Forelimb muscle (tissue), 1 donor: ENCODE measurements around the gene SPSB4. TPM values are rescaled to one million over a fixed set of nuclear protein-coding genes. Genes with fewer than 3 reads are reported as not detected.

Experiments
- DNase-seq: peaks from one replicate; pipeline ENCODE4 v3.0.0-alpha.2; 2013; ENCODE audit warnings: low read depth
- polyA plus RNA-seq: library from polyadenylated mRNA; unstranded; fragments of 120-200 nt; gene quantifications from one replicate; pipeline ENCODE4 v1.2.1, GENCODE V29; 2013; ENCODE audit not compliant: insufficient read length

The SPSB4 gene
- polyA plus RNA-seq, 1 donor, result 18.7 TPM

DNA sequence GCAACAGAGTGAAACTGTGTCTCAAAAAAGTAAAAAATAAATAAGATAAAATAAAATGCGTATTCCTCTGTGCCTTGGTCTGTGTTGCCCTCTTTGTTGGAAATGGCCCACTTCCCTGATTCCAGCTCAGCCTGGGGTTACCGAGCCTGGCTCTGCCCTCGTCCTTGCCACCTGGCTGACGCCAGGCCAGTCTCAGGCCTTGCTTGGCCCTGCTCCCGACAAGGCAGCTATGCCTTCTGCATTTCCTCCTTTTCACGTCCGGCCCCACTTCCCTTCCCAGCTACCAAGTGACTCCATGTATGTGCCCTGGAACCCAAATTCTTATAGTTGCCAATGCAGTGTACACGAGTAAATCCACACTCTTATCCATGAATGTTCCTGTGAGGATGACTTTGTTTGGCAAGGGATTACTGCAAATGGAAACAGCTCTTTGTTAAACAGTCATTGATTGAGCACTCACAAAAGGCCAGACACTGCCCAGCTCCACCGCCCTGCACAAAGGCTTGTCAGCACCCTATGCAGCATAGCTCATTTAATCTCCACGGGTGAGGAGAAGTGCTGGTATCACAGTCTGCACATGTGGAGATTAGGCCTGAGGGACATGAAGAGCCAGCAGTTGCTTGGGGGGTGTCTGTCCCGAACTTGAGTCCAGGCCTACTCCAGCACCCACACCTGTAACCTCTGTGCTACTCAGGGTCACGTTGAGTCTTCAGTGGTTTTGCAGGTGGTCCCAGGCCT, 25.1 kb downstream of the SPSB4 start:
- no peak for DNase-seq

- DNase-seq, result no peak
Observed at GRCh38 chr3:141076797-141077571, 25.8 kb downstream of the SPSB4 start.

GRCh38 chr3:141077631-141078030, 26.5 kb downstream of the SPSB4 start:
- DNase-seq, result no peak

- DNase-seq, result no peak
Observed at GRCh38 chr3:141078200-141078599, 27.1 kb downstream of the SPSB4 start.

DNA sequence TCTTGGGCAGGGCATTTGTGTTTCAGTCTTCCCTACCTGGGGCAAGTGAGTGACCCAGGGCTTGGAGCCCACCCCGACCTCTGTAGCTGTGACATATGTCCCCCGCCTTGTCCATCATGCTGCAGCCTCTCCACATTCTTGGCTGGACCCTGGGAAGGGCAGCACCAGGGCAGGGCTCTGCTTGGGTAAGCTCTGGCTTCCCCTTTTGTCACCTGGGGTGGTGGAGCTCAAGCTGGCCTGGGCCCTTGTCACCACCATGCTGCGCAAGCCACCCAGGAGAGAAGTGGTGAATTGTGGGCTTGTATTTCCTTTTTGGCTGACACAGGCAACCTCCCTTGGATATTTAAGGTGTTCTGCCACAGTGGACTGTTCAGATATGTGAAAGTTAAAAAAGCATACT, 29.3 kb downstream of the SPSB4 start:
- no peak for DNase-seq

DNA sequence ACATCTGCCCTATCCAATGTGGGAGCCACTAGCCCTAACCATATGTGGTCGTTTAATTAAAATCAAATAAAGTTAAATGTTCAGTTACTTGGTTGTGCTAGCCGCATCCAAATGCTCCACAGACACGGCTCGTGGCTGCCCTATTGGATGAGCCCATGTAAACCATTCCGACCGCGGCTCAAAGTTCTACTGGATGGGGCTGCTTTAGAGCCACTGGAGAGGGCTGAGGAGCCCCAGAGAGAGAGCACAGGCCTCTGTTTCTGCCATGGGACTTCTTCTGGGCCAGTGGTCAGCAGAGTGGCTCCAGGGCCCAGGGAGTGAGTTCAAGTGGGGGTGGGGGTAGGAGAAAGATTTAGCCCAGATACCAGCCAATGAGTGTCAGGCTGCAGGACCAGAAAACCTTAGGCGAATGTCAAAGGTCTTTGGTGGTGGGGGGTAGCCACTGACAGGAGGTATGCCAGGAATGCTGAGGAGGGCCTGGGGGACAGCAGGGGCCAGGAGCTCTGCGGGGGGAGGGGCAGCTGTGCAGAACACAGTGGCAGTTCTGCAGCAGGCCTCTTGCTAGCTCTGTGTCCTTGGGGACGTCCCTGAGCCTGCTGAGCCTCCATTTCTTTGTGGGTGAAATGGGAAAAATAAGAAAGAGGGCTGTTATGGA, 30.1 kb downstream of the SPSB4 start:
- no peak for DNase-seq

DNA sequence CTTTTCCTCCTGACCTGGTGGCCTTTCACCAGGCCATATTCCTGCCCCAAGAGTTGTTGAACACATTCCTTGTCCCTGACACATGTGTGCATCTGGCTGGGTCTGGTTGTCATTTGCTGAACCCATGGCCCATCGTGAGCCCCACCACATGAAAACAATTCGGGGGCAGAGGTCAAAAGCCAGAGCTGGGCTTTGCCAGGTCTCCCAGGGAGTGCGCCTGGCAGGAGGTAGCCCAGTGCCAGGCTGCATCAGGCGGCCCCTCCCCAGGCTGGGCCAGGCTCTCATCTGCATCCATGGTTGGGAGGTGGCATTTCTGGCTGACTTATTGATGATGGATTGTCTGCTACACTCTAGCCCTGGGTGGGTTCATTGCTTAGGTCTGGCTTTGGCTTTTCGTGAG, 30.9 kb downstream of the SPSB4 start:
- no peak for DNase-seq

DNA sequence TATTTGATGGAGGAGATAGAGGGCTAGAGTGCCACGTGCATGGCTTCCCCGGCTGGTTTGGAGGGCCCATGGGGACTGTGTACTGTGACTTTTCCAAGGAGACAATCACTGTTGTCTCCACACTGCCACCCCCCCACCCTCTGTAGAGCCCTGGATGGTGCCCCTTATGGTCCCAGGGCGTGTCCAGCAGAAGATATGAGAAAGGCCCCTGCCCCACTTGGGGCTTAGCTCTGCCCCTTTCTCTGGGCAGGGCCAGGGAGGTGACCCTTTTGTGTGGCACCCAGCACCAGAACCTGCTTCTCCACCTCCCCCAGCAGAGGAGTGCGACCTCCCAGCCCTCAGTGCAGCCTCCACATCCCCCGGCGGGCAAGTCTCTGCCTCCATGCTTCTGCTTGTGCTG, 32.1 kb downstream of the SPSB4 start:
- DNase-seq, result no peak

DNA sequence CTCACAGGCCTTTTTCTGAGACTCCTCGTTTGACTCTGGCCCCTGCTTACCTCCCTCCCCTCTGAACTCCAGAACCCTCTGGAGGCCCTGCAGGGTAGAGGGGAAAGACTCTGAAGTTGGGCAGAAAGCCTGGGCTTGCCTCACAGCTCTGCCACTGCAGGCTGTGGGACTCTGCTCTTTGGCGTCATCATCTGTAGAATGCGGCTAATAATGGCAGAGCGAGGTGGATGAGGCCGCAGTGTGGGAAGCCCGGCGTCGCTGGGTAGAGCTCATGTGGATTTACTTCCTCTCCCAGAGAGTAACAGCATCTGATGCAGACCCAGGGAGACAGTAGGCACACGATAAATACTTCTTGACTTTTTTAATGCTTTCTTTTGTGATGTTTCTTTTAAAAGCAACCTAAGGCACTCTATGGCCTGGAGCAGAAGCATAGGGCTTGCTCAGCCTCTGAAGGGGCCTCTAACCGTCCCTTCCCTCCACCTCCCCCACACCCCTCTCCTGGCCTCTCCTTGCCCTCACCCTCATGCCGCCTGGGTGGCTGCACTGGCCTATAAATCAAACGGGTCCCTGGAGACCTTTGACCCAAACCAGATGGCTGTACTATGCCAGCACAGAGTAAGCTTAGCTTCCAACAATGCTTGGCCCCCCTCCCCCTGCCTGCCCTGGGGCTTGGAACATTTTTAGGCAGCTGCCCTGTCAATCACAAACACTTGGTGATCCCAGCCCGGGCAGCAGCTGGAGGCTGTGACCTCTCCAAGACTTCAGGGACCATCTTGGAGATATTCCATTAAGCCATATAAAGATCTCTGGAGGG, 32.9 kb downstream of the SPSB4 start:
- no peak for DNase-seq

- DNase-seq, result no peak
Observed at GRCh38 chr3:141085343-141086070, 34.4 kb downstream of the SPSB4 start.

DNA sequence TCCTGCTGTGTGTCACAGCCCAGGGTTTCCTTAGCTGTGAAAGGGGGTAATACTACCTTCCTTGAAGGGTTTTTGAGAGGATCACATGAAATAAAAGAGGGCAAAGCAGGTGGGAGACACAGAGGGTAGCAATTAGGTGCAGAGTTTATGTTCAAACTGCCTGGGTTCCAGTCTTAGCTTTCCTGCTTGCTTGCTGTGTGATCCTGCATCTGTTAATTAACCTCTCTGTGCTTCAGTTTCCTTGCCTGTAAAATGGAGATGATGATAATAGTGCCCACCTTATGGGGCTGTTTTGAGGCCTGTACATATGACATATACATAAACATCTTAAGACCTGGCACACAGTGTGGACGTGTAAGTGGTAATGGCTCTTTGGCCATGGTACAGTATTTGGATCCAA, 35.0 kb downstream of the SPSB4 start:
- DNase-seq, result no peak

GRCh38 chr3:141087076-141087777, 36.1 kb downstream of the SPSB4 start:
- DNase-seq, result no peak

GRCh38 chr3:141087778-141088130, 36.6 kb downstream of the SPSB4 start:
- no peak for DNase-seq

DNA sequence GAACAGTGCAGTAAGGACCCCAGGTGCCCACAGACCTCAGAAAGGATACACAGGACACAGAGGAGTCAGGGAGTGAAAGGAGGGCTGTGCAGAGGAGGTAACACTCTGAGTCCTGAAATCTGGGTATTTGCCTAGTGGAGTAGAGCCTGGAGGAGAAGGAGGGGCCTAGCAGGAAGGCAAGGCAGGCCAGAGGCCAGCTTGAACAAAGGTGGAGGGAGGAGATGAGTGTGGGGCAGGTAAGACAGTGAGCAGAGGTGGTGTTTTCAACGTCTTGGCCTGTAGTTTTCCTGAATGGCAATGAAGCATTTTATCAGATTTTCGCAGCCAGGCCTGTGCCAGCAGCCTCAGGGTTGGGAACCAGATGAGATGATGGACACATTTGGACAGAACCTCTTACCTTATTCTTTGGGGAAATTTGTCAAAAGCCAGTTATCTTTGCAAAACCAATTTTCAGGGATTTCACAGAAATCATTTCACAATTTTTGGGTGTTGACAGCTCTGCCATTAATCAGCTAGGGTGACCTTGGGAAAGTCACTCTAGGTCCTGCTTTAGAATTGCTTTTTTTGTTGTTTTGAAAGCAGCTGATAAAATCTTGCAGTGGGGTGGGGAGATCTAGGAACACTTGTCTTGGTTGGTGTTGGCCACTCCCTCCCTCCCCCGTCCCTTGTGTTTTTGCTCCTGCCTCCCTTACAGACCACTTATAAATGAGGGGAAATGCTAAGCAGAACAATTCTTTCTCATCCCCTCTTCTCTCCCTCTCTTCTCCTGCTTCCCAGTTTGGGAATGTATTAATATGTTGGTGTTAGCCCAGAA, 38.4 kb downstream of the SPSB4 start:
- DNase-seq, result no peak

DNA sequence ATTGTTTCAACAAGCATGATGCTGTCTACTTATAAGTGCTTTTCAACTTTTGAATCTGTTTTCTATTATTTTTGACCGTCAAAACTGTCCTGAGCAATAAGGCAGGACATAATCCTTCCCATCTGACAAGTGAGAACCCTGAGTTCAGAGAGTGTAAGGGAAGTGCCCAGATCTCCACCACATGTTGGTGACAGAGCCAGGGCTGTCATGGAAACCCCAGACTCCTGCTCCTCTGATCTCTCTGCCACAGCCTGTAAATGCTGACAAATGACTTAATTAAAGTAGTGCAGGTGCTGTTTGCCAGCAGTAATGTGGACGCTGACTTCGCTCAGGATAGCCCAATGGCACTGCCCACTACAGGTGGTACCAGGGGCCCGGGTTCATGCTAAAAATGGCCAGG, 40.3 kb downstream of the SPSB4 start:
- no peak for DNase-seq

- DNase-seq, result no peak
Observed at GRCh38 chr3:141092663-141093062, 41.5 kb downstream of the SPSB4 start.

DNA sequence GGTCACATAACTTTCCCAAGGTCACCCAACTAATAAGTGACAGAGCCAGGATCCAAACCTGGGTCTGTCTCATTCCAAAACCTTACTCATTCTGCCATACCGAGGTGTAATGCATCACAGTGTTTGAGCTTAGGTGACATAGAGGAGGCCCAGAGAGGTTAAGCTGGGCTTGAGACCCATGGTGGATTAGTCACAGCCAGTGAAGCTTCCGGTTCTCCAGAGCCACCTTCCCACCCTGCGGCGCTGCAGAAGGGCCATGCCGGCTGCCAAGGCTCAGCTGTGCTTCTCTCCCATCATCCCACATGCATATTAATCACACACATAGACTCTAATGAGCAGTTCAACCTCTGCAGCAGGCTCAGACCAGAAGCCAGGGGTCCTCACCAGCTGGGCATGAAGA, 42.2 kb downstream of the SPSB4 start:
- no peak for DNase-seq

GRCh38 chr3:141093971-141094684, 43.0 kb downstream of the SPSB4 start:
- DNase-seq, result no peak
